Measurements from ENCODE around the gene GABPB1. TPM values are rescaled to one million over a fixed set of nuclear protein-coding genes. Genes with fewer than 3 reads are reported as not detected.

The GABPB1 gene
- total and polyA plus RNA-seq, 2 of the 13 experiments (the other 11 are each of a cell fraction or from before 2014, with no cell fraction given), result 17.5 to 39.5 TPM

GRCh38 chr15:50339717-50340116 lies 15.3 kb downstream of the GABPB1 start:
- no TSS peak for BruUV-seq (replicated peaks)
- ChIA-PET POLR2A (interaction anchor here (3.0 kb wide), 1 partner anchor 15 kb away, joined by 17 read pairs; the partner anchor contains the start of gene GABPB1), CTCF (ENCODE audit: low intra/inter-chr PET ratio, low total read pairs) (no interaction called here)
- Histone ChIP-seq H3K27ac (ENCODE audit: extremely low read length, insufficient read depth, low read length) (no peak overlapping the region), H3K4me1 (ENCODE audit: insufficient read depth, low read length) (peaks cover 21% of the 10 kb centered on the region), H3K36me3 (replicated peaks in 1 of 2; ENCODE audit: control insufficient read depth in 1 of 2, insufficient read depth in 2 of 2, low read length in 2 of 2) (no peaks in the 10 kb centered on the region; a peak in 2 of 5 replicates), H3K4me3 (replicated peaks in 1 of 3; ENCODE audit: insufficient read depth in 1 of 3, low read depth in 2 of 3, low read length in 3 of 3) (no peak overlapping the region), H3K9ac (ENCODE audit: insufficient read depth, low read depth, low read length) (no peak overlapping the region), H3K79me2 (ENCODE audit: insufficient read depth, low read length) (peaks cover 29% of the 10 kb centered on the region), H3K4me2 (ENCODE audit: low read depth, low read length) (no peak overlapping the region), H3K9me3 (ENCODE audit: low read length) (no peaks in the 10 kb centered on the region), H3K27me3 (ENCODE audit: control insufficient read depth in 1 of 2, insufficient read depth in 2 of 2, low read length in 2 of 2) (no peaks in the 10 kb centered on the region), H4K20me1 (ENCODE audit: insufficient read depth, low read length) (no peaks in the 10 kb centered on the region), H2AFZ (ENCODE audit: low read length) (no peak overlapping the region)
- ATAC-seq, result no peak
- WGBS (ENCODE audit: low lambda C conversion rate), result 88% methylated on average over 1 of the region's 1 CpG
- in situ Hi-C loops (cut with HindIII; ENCODE audit: extremely low pct_ligation_motif_present, low pct_unique_long_range_greater_than_20kb), result no loop called here
- intact Hi-C loops (cut with micrococcal nuclease; ENCODE audit: unreplicated experiment), result no loop called here
- DNase-seq (ENCODE audit: low spot score), result no peak
- no peak for FAIRE-seq
- TF ChIP-seq KDM5B (CRISPR knock-in tag; IDR thresholded peaks at IDR 0.05; ENCODE audit: borderline replicate concordance) (no peak), ZMAT3 (CRISPR knock-in tag; conservative IDR thresholded peaks at IDR 0.05) (no peak), NCOR1 (IDR thresholded peaks at IDR 0.05; ENCODE audit: borderline replicate concordance, low read length) (no peak), POLR2A (IDR thresholded peaks at IDR 0.05; ENCODE audit: insufficient read depth in 1 of 2, low read depth in 2 of 2, low read length in 2 of 2) (no peak), FOXK1 (CRISPR knock-in tag; IDR thresholded peaks at IDR 0.05; ENCODE audit: borderline replicate concordance, low read depth) (no peak), NFE2L1 (CRISPR knock-in tag; IDR thresholded peaks at IDR 0.05; ENCODE audit: borderline replicate concordance) (no peak), TMF1 (CRISPR knock-in tag; IDR thresholded peaks at IDR 0.05; ENCODE audit: low read depth) (no peak), RAD21 (CRISPR knock-in tag; IDR thresholded peaks at IDR 0.05) (no peak), HNRNPLL (IDR thresholded peaks at IDR 0.05; ENCODE audit: low read depth, low read length, poor library complexity, severe bottlenecking) (no peak), CHD4 (IDR thresholded peaks at IDR 0.05; ENCODE audit: borderline replicate concordance, low read length) (no peak), SSRP1 (CRISPR knock-in tag; IDR thresholded peaks at IDR 0.05) (no peak), SALL2 (CRISPR knock-in tag; IDR thresholded peaks at IDR 0.05) (no peak), SUZ12 (IDR thresholded peaks at IDR 0.05; ENCODE audit: low read depth, low read length) (no peak), ZNF562 (CRISPR knock-in tag; IDR thresholded peaks at IDR 0.05; ENCODE audit: borderline replicate concordance) (no peak)

All from HepG2 (cell line).